Body of pancreas (tissue), 4 donors: Measurements from ENCODE around the gene CHCHD1.

Experiments
- CTCF ChIP-seq, 7 experiments: fragments of 450-650 bp in 4 of 7; fragments of 200-600 bp in 3 of 7; sonication (generic) in 3 of 7; IDR thresholded peaks; one replicate each; pipeline ENCODE4 v1.5.1; 2016 to 2019; ENCODE audit warnings: antibody characterized with exemption in 7 of 7
- POLR2A ChIP-seq, 3 donors: fragments of 450-650 bp; IDR thresholded peaks; one replicate each; pipeline ENCODE4 v1.6.1; 2016; ENCODE audit warnings: antibody characterized with exemption in 3 of 3, mild to moderate bottlenecking in 2 of 3

DNA sequence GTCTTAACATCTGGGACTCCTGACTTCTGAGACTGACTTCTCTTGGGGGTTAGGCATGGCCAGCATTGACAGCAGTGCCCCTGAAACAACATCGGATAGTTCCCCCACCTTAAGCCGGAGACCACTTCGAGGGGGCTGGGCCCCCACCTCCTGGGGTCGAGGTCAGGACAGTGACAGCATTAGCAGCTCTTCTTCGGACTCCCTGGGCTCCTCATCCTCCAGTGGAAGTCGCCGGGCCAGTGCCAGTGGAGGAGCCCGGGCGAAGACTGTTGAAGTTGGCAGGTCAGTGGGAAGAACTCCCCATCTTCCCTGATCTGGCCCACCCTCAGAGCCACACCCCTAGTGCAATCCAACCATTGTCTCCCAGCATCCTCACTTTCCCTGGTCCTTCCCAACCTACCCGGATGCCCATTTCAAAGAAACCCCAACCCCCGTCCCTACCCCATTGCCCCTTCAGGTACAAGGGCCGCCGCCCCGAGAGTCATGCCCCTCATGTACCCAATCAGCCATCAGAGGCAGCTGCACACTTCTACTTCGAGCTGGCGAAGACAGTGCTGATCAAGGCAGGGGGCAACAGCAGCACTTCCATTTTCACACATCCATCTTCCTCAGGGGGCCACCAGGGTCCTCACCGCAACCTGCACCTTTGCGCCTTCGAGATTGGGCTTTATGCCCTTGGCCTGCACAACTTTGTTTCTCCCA is 15.6 kb downstream of the CHCHD1 start:
- no peak for TF ChIP-seq CTCF (IDR thresholded peaks at IDR 0.05)
- TF ChIP-seq POLR2A (IDR thresholded peaks at IDR 0.05) = no peak
